Measurements from ENCODE around the gene SH3GLB2.
"Not testable (repeated sequence)": the region's sequence is repeated elsewhere in the genome, so short reads cannot be mapped to it uniquely, and the experiment has no call there.

SH3GLB2 gene

DNA sequence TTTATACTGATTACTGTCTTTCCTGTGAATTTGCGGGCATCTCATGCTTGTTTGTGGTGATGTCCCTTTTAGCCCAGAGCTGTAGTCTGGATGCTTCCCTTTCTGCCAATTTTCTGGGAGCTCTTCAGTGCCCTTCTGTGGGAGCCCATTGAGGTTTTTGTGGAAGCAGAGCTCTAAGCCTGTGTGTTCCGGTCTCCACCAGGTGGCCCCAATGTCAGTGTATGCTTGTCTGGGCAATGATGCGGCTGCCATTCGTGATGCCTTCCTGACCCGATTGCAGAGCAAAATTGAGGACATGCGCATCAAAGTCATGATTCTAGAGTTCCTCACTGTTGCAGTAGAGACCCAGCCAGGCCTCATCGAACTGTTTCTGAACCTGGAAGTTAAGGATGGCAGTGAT lies 35.1 kb downstream of the SH3GLB2 start:
- no peak for DNase-seq

GRCh38 chr9:128987805-128988204 lies 40.3 kb downstream of the SH3GLB2 start:
- DNase-seq, result no peak

DNA sequence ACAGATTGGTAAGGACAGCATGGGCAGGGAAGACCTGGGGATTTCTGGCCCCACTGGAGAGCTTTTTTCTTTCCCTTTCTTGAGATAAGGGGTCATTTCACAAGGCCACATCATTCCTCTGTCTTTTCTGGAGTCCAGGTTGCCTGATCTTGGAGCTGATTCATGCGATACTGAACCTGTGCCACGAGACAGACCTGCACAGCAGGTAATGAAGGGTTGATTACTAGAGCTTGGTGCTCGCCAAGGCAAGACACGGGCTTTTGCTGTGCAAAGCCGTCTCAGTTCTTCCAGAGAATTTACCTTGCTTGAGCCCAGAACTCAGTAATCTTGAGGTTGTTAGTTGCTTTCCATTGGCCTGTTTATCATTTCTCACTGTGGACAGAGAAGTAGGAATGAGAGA lies 41.5 kb downstream of the SH3GLB2 start:
- no peak for DNase-seq

DNA sequence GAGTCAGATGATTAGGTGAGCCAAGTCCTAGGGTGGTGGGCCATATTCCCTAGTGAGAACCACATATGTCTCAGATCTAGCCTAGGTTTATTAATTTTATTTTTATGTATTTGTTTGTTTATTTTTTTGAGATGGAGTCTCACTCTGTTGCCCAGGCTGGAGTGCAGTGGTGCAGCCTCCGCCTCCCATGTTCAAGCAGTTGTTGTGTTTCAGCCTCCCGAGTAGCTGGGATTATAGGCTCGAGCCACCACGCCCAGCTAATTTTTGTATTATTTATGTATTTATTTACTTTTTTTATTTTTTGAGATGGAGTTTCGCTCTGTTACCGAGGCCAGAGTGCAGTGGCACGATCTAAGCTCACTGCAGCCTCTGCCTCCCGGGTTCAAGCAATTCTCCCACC lies 44.6 kb downstream of the SH3GLB2 start:
- DNase-seq, result no peak

DNA sequence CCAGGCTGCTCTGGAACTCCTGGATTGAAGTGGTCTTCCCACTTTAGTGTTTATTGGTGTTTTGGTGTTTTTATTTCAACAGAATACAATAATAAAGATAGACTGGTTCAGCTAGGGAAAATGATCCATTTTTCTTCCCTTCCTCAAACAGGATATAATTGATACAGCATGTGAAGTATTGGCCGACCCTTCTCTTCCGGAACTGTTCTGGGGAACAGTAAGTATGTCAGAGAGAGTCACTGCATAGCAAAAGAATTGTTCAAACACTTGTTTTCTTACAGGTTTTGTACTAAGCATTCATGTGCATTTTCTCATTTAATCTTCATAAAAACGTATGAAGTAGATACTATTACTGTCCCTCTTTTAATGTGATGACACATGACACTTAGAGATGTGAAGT lies 49.0 kb downstream of the SH3GLB2 start:
- no peak for DNase-seq

DNA sequence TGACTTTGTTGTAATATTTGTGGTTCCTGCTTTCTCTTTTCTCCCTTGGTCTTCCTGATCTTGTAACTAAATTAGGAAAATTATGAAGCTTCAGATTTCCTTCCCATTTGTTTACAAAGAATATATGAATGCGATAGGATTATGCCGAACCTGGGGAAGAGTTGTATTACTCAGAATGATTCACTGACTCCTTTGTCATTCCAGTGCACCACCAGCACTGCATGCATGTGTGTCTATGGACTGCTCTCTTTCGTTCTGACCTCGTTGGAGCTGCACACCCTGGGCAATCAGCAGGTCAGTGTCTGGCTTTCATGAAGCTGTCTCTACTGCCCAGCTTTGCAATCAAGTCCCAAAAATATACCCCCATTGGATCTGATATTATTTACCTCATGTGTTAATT lies 55.2 kb downstream of the SH3GLB2 start:
- peak; percentile 28 for DNase-seq

DNA sequence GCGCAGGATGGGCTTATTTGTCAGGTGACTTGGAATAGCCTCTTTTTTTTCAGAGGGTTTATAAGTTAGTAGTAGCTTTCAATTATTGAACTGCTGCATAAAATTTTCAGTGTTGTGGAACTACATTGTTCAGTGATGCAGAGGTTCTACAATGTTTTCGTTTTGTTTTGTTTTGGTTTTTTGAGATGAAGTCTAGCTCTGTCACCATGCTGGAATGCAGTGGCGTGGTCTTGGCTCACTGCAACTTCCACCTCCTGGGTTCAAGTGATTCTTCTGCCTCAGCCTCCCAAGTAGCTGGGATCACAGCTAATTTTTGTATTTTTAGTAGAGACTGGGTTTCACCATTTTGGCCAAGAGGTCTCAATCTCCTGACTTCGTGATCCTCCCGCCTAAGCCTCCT lies 58.6 kb downstream of the SH3GLB2 start:
- no peak for DNase-seq

GRCh38 chr9:128961403-128961802 lies 66.7 kb downstream of the SH3GLB2 start:
- not testable (repeated sequence) for DNase-seq

Measured in activated CD8-positive, alpha-beta memory T cell treated with anti-CD3 and anti-CD28 coated beads for 24 hours (primary cell).